Measurements from ENCODE around the gene ZFYVE28.
"Not testable (repeated sequence)": the region's sequence is repeated elsewhere in the genome, so short reads cannot be mapped to it uniquely, and the experiment has no call there.

ZFYVE28 gene

DNA sequence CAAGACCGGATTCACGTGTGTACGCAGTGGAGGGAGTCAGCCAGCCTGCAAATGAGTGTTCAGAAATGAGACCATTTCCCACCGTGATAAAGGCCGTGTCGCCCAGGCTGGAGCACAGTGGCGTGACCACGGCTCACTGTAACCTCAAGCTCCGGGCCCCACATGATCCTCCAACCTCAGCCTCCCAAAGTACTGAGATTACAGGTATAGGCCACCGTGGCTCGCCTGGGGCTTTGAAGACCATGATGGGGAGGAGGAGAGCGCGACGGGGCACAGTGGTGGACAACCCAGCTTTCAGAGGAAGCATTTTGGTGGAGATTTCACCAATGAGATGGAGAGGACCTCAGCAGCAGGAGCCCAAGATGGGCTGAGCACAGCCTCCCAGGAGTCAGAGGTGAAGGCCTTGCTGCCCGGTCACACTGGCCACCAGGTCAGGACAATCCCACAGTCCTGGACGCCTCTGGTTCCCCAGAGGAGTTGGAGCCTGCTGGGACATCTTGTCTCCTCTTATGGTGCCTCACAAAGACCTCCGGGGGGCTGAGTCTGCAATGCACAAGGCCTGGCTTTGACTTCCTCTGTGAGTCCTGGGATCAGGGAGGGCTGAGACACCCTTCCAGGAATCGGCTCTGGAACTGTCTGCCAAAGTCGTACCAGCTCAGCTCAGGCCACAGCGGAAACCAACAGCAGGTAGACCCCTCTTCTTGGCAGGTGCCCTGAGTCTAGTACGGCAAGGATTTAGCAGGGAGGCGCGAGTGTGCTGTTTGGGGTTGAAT, 134.1 kb downstream of the ZFYVE28 start:
- DNase-seq: no peak

DNA sequence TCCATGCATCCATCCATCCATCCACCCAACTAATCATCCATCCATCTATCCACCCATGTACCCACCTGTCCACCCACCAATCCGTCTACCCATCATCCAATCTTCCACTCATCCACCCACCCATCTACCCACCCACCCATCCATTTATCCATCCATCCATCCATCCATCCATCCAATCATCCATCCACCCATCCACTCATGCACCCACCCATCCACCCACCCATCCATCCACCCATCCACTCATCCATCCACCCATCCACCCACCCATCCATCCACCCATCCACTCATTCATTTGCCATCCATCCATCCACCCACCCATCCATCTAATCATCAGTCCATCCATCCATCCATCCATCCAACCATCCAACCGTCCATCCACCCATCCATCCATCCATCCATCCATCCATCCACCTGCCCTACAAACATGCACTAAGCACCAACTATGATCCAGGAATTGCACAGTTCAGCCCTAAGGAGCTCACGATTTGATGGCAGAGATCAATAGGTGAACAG, 135.2 kb downstream of the ZFYVE28 start:
- DNase-seq: no peak

GRCh38 chr4:2281575-2282343, 136.7 kb downstream of the ZFYVE28 start:
- DNase-seq: no peak

DNA sequence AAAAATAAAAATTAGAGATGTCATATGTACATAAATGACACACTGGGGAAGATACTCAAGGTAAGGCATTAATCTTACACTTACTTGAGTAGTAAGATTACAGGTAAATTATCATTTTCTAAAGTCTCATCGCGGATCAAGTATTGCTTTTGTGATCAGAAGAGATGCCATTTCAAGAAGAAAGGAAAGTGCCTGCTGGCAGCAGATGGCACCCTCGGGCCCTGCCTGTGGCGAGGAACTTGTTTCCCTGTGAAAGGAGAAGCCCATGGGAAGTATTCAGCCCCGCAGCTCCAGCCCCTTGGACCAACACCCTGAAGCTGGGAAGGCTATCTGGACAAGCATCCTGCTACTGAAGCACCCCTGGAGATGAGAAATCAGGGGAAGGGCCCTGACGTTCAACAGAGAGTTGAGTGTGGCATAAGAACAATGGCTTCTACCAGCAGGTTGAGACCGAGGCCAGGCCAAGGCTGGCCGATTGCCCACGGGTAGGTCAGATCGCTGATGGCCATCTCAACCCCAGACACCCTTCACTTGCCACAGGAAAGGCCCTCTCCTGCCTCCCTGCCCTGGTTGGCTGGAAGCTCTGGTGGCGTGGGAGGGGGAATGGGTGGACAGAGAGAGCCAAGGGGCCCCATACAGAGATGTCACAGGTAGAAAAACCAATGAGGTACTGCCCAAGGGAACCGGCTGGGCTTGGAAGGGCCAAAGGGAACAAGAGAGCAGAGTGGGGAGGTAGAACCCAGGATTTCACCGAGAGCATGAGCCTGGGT, 137.7 kb downstream of the ZFYVE28 start:
- no peak for DNase-seq

DNA sequence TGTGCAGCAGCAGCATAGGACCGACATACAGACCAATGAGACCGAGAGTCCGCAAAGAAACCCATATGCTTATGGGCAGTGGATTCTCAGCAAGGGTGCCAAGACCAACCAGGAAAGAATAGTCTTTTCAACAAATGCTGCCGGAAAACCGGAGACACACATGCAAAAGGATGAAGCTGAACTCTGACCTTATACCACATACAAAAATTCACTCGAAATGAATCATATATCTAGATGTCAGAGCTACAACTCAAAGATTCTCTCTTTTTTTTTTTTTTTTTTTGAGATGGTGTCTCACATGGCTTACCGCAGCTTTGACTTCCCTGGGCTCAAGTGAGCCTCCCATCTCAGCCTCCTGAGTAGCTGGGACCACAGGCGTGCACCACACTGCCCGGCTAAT, 140.5 kb downstream of the ZFYVE28 start:
- no peak for DNase-seq

- DNase-seq: no peak
These were observed 141.7 kb downstream of the ZFYVE28 start for GRCh38 chr4:2276581-2277325.

- DNase-seq: no peak
These were observed 142.7 kb downstream of the ZFYVE28 start for GRCh38 chr4:2275546-2276251.

DNA sequence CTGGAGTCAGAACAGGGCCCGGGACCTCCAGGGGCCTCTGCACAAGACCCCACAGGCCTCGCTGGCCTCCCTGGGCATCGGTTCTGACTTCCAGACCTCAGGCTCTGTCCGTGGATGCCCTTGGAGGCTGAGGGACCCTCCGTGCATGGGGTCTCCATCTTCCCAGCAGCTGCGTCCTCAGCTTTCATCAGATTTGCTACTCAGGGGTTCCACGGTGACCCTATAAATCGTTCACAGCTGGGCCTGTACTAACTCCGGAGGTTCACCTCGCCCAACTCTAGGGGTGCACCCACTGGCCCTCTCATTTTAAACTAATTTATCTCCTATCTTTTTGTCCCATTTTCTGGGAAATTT, 143.4 kb downstream of the ZFYVE28 start:
- DNase-seq: not testable (repeated sequence)

GRCh38 chr4:2274320-2275043, 144.0 kb downstream of the ZFYVE28 start:
- no peak for DNase-seq

- DNase-seq: no peak
These were observed 144.7 kb downstream of the ZFYVE28 start for GRCh38 chr4:2273657-2274319.

DNA sequence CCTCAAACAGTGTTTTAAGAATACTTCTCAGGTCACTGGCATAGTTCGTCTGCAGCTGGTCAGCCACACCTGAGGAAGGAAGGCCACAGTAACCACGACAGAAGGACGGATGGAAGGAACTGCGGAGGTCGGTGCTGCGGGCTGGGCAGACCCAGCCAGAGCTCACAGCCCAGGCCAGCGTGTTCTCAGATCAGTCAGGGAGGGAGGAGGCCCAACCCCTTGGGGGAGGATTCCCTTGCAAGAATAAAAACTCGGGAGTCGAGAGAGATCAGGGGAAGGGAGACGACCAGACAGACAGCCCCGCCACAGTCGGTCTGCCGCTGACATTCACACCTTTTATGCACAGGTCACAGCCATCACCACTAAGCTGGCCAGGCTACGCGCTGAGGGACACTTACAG, 145.2 kb downstream of the ZFYVE28 start:
- no peak for DNase-seq

GRCh38 chr4:2272828-2273120, 145.7 kb downstream of the ZFYVE28 start:
- no peak for DNase-seq

- DNase-seq: no peak
These were observed 146.2 kb downstream of the ZFYVE28 start for GRCh38 chr4:2272026-2272827.

GRCh38 chr4:2271279-2272025, 147.0 kb downstream of the ZFYVE28 start:
- no peak for DNase-seq

- no peak for DNase-seq
These were observed 147.9 kb downstream of the ZFYVE28 start for GRCh38 chr4:2270341-2271165.

DNA sequence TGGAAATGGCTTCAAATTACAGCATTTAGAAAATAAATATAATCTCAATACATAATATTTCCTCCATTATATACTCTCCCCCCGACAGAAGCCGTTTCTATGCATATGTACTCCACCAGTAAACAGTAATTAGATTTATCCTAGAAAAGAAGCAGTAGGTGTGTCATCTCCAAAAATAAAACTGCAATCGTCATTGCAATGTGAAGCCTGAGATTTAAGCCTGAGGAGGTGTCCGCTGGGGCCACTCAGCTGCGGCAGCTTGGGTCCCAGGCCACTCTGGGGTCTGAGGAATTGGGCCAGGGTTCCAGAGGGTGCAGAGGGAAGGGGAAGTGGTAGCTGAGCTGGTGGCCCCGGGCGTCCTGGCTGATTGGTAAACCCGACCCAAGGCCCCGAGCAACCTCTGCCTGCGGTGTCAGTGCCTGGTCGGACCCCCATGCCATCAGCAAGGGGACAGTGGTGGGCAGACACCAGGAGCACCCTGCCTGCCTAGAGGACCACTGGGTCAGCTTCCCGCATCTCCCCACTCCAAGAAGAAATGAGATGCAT, 148.8 kb downstream of the ZFYVE28 start:
- no peak for DNase-seq

GRCh38 chr4:2269206-2269531, 149.3 kb downstream of the ZFYVE28 start:
- DNase-seq: no peak
